SU-DHL-6 (cell line): ENCODE data around the gene HMGB2.

Source experiments
- EZH2phosphoT487 ChIP-seq: fragments of 200-600 bp; sonication (generic), shearing (Covaris generic); conservative IDR thresholded peaks from 2 replicates; pipeline ENCODE4 v1.6.1; 2018; ENCODE audit warnings: mild to moderate bottlenecking, antibody characterized with exemption, low read length, moderate library complexity, mixed read lengths
- TF ChIP-seq, protein P1 (sequence below): fragments of 200-600 bp; sonication (generic); IDR thresholded peaks from one replicate; pipeline ENCODE4 v1.5.1; 2017; ENCODE audit warnings: antibody characterized with exemption, mild to moderate bottlenecking, low read length, moderate library complexity; ENCODE audit not compliant: insufficient read depth, poor library complexity, severe bottlenecking

DNA sequence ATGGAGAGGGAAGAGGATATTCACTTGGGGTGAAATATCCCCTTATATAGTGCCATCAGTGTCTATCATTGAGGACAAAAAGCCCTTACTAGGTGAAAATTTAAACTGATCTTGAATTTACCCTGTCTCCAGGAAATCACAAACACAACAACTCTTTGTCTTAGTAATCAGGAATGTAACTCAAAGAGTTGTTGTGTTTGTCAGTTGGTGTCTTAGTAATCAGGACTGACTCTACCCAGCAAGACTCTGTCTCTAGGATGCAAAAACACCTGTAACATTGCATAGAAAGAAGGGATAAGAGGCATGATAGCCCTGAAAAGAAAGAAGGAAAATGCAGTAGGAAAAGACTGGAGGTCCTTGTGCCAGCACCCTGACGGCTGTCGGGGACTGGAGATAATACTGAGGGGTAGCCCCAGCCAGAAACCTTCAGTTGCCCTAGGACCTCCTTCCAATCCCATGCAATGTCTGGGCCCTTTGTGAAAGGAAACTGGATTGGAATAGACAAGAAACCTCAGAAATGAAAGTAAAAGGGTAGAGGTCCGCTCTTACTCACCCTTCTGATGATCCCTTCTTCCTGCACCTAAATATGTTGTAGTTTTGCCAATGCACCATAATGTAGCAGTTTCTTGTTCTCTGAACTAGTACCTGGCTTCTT is 45.3 kb downstream of the HMGB2 start:
- TF ChIP-seq, protein P1, sequence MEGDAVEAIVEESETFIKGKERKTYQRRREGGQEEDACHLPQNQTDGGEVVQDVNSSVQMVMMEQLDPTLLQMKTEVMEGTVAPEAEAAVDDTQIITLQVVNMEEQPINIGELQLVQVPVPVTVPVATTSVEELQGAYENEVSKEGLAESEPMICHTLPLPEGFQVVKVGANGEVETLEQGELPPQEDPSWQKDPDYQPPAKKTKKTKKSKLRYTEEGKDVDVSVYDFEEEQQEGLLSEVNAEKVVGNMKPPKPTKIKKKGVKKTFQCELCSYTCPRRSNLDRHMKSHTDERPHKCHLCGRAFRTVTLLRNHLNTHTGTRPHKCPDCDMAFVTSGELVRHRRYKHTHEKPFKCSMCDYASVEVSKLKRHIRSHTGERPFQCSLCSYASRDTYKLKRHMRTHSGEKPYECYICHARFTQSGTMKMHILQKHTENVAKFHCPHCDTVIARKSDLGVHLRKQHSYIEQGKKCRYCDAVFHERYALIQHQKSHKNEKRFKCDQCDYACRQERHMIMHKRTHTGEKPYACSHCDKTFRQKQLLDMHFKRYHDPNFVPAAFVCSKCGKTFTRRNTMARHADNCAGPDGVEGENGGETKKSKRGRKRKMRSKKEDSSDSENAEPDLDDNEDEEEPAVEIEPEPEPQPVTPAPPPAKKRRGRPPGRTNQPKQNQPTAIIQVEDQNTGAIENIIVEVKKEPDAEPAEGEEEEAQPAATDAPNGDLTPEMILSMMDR: no peak
- TF ChIP-seq EZH2phosphoT487: no peak
